CD4-positive, CD25-positive, alpha-beta regulatory T cell (primary cell): ENCODE results near the gene PIP5K1C. TPM values are rescaled to one million over a fixed set of nuclear protein-coding genes. Genes with fewer than 3 reads are reported as not detected.
A peak's percentile ranks its signal among the peaks of the same experiment; 100 is the strongest.

ENCODE experiments used
- ATAC-seq, 2 donors: fragments of 150-1000 bp; cut with Tn5 transposase; one replicate each; pipeline ENCODE4 v1.10.0; 2021; ENCODE audit warnings: low read depth in 2 of 2, moderate number of reproducible peaks in 2 of 2, moderate library complexity in 1 of 2
- DNase-seq, 3 donors: peaks; one replicate each; pipeline versions ENCODE4 v3.0.0 to v3.0.0-alpha.2; 2012 to 2022; ENCODE audit warnings: mixed read lengths in 1 of 3
- H3K27ac ChIP-seq: one replicate; pipeline ENCODE4 v1.7.0; 2013; ENCODE audit warnings: mild to moderate bottlenecking, low read length; ENCODE audit not compliant: insufficient read depth, poor library complexity, severe bottlenecking
- H3K27me3 ChIP-seq: one replicate; pipeline ENCODE4 v1.7.0; 2013; ENCODE audit warnings: low read length; ENCODE audit not compliant: control insufficient read depth, insufficient read depth
- H3K36me3 ChIP-seq: one replicate; pipeline ENCODE4 v1.7.0; 2013; ENCODE audit warnings: mild to moderate bottlenecking, low read length, moderate library complexity; ENCODE audit not compliant: control insufficient read depth, insufficient read depth
- H3K4me1 ChIP-seq: 2 replicates; pipeline ENCODE4 v1.7.0; 2013; ENCODE audit warnings: mild to moderate bottlenecking, low read length; ENCODE audit not compliant: insufficient read depth, control insufficient read depth, poor library complexity, severe bottlenecking
- H3K4me3 ChIP-seq: one replicate; pipeline ENCODE4 v1.7.0; 2013; ENCODE audit warnings: low read depth, mild to moderate bottlenecking, low read length, moderate library complexity
- H3K9me3 ChIP-seq, 2 experiments: 1 replicate in 1 of 2; 2 replicates in 1 of 2; pipeline ENCODE4 v1.7.0; 2013; ENCODE audit warnings: low read length in 2 of 2, mild to moderate bottlenecking in 1 of 2, moderate library complexity in 1 of 2; ENCODE audit not compliant: control insufficient read depth in 2 of 2
- H3K27ac Mint-ChIP-seq, 3 donors: one replicate each; pipeline ENCODE4 v1.8.0; 2020 to 2022; ENCODE audit warnings: mild to moderate bottlenecking in 3 of 3, mixed read lengths in 3 of 3, moderate library complexity in 2 of 3
- H3K27me3 Mint-ChIP-seq: one replicate; pipeline ENCODE4 v1.8.0; 2022; ENCODE audit warnings: mild to moderate bottlenecking, mixed read lengths
- H3K36me3 Mint-ChIP-seq: one replicate; pipeline ENCODE4 v1.8.0; 2020; ENCODE audit warnings: mixed read lengths
- H3K4me1 Mint-ChIP-seq, 4 donors: one replicate each; pipeline ENCODE4 v1.8.0; 2020 to 2022; ENCODE audit warnings: mixed read lengths in 4 of 4, mild to moderate bottlenecking in 1 of 4
- H3K4me3 Mint-ChIP-seq, 4 donors: one replicate each; pipeline ENCODE4 v1.8.0; 2020 to 2022; ENCODE audit warnings: mild to moderate bottlenecking in 4 of 4, mixed read lengths in 4 of 4, moderate library complexity in 3 of 4
- H3K9me3 Mint-ChIP-seq, 7 donors: one replicate each; pipeline ENCODE4 v1.8.0; 2020 to 2022; ENCODE audit warnings: mixed read lengths in 7 of 7, mild to moderate bottlenecking in 3 of 7, moderate library complexity in 2 of 7
- polyA plus RNA-seq, 4 donors: library from polyadenylated mRNA; unstranded; fragments of 300-500 nt; fragmentation: Illumina TruSeq; gene quantifications; one replicate each; pipeline ENCODE4 v1.2.3, GENCODE V29; 2021
- total RNA-seq: library from RNA; stranded (reverse); gene quantifications from one replicate; pipeline ENCODE4 v1.2.3, GENCODE V29; 2022

PIP5K1C gene
- total and polyA plus RNA-seq, 5 donors from 2014 or later = 3.8 to 28.1 (median 4.5) TPM

- Histone ChIP-seq H3K27ac (no peak overlapping the region), H3K27me3 (no peaks in the 10 kb centered on the region), H3K4me1 (peaks cover 17% of the 10 kb centered on the region), H3K36me3 (no peaks in the 10 kb centered on the region), H3K4me3 (no peak overlapping the region), H3K9me3 (no peaks in the 10 kb centered on the region)
- H3K4me3 Mint-ChIP-seq = peak overlapping the region in 3 of 4 donors; percentile 26 to 67 (median 51)
- peaks cover 0 to 1% (median 0%) of the 10 kb centered on the region in 7 donors for H3K9me3 Mint-ChIP-seq
- DNase-seq (no peak), ATAC-seq (no peak)
- H3K27ac Mint-ChIP-seq = peak overlapping the region in 1 of 3 donors; percentile 75
- H3K27me3 Mint-ChIP-seq = no peaks in the 10 kb centered on the region
- no peaks in the 10 kb centered on the region for H3K36me3 Mint-ChIP-seq
- H3K4me1 Mint-ChIP-seq = peaks cover 0 to 56% (median 13%) of the 10 kb centered on the region in 4 donors
These were observed 4.1 kb downstream of the PIP5K1C start for GRCh38 chr19:3695986-3696659.

- no peak for DNase-seq
- H3K4me1 Mint-ChIP-seq = peaks cover 4 to 56% (median 13%) of the 10 kb centered on the region in 4 donors
- peaks cover 0 to 1% (median 0%) of the 10 kb centered on the region in 7 donors for H3K9me3 Mint-ChIP-seq
- H3K4me3 Mint-ChIP-seq = peak overlapping the region in 1 of 4 donors; percentile 47
- Histone ChIP-seq H3K4me3 (no peak overlapping the region), H3K9me3 (no peaks in the 10 kb centered on the region), H3K27ac (no peak overlapping the region), H3K36me3 (no peaks in the 10 kb centered on the region), H3K27me3 (no peaks in the 10 kb centered on the region), H3K4me1 (peaks cover 17% of the 10 kb centered on the region)
- ATAC-seq = no peak
- no peak overlapping the region for H3K27ac Mint-ChIP-seq
- H3K27me3 Mint-ChIP-seq = no peaks in the 10 kb centered on the region
- no peaks in the 10 kb centered on the region for H3K36me3 Mint-ChIP-seq
These were observed 5.0 kb downstream of the PIP5K1C start for GRCh38 chr19:3695124-3695733.

DNA sequence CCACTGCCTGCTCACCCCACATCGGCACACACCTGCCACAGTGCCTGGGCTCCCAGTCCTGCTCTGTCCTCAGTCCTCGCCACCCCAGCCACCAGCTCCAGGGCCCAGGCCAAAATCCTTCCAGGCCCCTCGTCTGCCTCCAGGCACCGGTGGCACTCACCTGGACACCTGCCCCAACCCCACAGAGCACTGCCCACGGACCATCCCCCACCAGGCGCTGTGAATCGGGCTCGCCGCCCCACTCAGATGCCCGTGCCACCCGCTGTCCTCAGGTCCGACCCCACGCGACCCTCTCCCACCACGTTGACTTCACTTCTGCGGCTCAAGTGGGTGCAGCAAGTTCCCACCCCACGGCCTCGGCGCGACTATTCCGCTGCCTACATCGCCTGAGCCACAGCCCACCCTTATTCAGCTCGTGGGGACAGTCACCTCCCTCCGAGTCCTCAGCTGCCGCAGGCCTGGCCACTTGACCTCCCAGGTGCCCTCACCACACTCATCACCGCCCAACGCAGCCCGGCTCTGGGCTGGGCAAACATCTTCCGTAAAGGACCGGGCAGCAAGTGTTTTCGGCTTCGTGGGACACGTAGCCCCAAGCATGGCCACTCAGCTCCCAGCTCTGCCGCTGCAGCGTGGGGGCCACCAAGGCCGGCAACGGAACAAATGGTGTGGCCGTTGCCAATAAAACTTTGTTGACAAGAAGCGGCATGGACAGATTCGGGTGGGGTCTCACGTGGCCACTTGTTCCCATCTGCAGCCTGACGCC is 5.7 kb downstream of the PIP5K1C start:
- H3K4me1 Mint-ChIP-seq = peaks cover 5 to 60% (median 18%) of the 10 kb centered on the region in 4 donors
- H3K9me3 ChIP-seq = no peaks in the 10 kb centered on the region
- H3K36me3 ChIP-seq = no peaks in the 10 kb centered on the region
- no peaks in the 10 kb centered on the region for H3K36me3 Mint-ChIP-seq
- DNase-seq = no peak
- no peaks in the 10 kb centered on the region for H3K27me3 Mint-ChIP-seq
- H3K27ac ChIP-seq = no peak overlapping the region
- peaks cover 14% of the 10 kb centered on the region for H3K4me1 ChIP-seq
- H3K9me3 Mint-ChIP-seq = peaks cover 0 to 1% (median 0%) of the 10 kb centered on the region in 7 donors
- no peak for ATAC-seq
- H3K27ac Mint-ChIP-seq = peak overlapping the region in 1 of 3 donors; percentile 74
- H3K4me3 Mint-ChIP-seq = no peak overlapping the region
- no peaks in the 10 kb centered on the region for H3K27me3 ChIP-seq
- no peak overlapping the region for H3K4me3 ChIP-seq

GRCh38 chr19:3693025-3693925 is 7.0 kb downstream of the PIP5K1C start:
- no peak overlapping the region for H3K4me3 Mint-ChIP-seq
- H3K27ac ChIP-seq = no peak overlapping the region
- ATAC-seq (no peak), DNase-seq (no peak)
- no peaks in the 10 kb centered on the region for H3K9me3 ChIP-seq
- H3K4me3 ChIP-seq = no peak overlapping the region
- H3K4me1 ChIP-seq = peaks cover 8% of the 10 kb centered on the region
- H3K36me3 Mint-ChIP-seq = no peaks in the 10 kb centered on the region
- H3K4me1 Mint-ChIP-seq = peaks cover 5 to 57% (median 17%) of the 10 kb centered on the region in 4 donors
- H3K27me3 Mint-ChIP-seq = no peaks in the 10 kb centered on the region
- H3K27me3 ChIP-seq = no peaks in the 10 kb centered on the region
- H3K27ac Mint-ChIP-seq = no peak overlapping the region
- H3K9me3 Mint-ChIP-seq = peaks cover 0 to 1% (median 0%) of the 10 kb centered on the region in 7 donors
- H3K36me3 ChIP-seq = no peaks in the 10 kb centered on the region

DNA sequence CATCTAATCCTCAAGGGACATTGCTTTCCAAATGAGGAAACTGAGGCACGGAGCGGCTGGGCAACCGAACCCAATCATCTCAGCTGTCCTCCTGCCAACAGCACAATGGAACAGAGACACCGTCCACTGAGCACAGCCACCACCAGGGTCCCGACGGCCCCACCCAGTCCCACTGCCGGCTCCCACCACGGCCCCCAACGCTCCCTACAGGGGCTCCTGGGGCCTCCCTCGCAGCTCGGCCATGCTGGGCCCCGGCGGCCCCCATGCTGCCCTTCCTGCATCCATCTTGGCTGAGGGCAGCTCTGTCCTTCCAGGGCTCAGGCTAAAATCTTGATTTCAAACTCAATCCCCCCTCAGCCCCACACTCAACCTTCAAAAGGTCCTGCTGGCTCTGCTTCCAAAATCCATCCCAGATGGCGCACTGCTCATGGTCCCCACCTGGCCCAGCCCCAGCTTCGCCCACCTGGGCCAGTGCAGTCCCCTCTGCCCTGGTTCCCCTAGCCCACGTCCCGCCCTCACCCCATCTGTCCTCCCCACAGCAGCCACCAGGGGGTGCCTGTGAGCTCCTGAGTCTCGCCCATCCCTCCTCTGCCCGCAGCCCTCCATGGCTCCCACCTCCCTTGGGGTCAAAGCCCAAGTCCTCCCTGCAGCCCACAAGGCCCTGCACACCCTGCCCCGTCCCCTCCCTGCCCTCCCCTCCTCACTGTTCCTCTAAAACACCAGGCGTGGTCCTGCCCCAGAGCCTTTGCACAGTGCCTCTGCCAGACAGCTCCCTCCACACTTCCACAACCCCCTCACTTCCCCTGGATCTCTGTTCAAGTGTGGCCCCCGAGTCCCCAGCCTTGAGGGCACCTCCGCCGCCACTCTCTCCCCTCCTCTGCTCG is 7.9 kb downstream of the PIP5K1C start:
- Histone ChIP-seq H3K9me3 (no peaks in the 10 kb centered on the region), H3K4me1 (peaks cover 13% of the 10 kb centered on the region), H3K4me3 (no peak overlapping the region), H3K27me3 (no peaks in the 10 kb centered on the region), H3K27ac (no peak overlapping the region), H3K36me3 (no peaks in the 10 kb centered on the region)
- H3K27me3 Mint-ChIP-seq = no peaks in the 10 kb centered on the region
- peaks cover 5 to 51% (median 17%) of the 10 kb centered on the region in 4 donors for H3K4me1 Mint-ChIP-seq
- peak in 2 of 3 donors; percentile 42 to 47 for DNase-seq
- H3K36me3 Mint-ChIP-seq = no peaks in the 10 kb centered on the region
- no peak overlapping the region for H3K27ac Mint-ChIP-seq
- peaks cover 0 to 1% (median 0%) of the 10 kb centered on the region in 7 donors for H3K9me3 Mint-ChIP-seq
- peak overlapping the region in 1 of 4 donors; percentile 13 for H3K4me3 Mint-ChIP-seq
- ATAC-seq = peak in 1 of 2 donors; percentile 29

DNA sequence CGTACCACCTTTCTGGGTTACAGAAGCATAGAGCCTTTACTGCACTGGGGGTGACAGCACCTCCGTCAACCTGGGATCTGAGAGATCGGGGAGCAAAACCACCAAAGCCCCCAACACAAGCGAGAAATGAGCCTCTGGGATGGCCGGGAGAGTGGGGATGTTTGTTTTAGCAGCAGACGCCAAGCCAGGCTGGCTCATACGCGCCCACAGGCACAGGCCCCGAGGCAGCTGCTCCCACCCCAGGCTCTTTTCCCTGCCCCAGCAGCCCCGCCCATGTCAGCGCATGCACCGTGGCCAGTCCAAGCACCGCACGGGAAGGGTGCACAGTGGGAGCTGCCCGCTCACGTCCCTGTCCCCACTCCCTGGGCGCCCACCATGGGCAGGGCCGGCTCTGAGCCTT is 8.5 kb downstream of the PIP5K1C start:
- H3K9me3 Mint-ChIP-seq = peaks cover 0 to 1% (median 0%) of the 10 kb centered on the region in 7 donors
- no peaks in the 10 kb centered on the region for H3K36me3 Mint-ChIP-seq
- no peak for ATAC-seq
- Histone ChIP-seq H3K27me3 (no peaks in the 10 kb centered on the region), H3K27ac (no peak overlapping the region), H3K4me3 (no peak overlapping the region), H3K9me3 (no peaks in the 10 kb centered on the region), H3K4me1 (peaks cover 17% of the 10 kb centered on the region), H3K36me3 (no peaks in the 10 kb centered on the region)
- peaks cover 5 to 52% (median 22%) of the 10 kb centered on the region in 4 donors for H3K4me1 Mint-ChIP-seq
- peak overlapping the region in 3 of 4 donors; percentile 19 to 74 (median 38) for H3K4me3 Mint-ChIP-seq
- H3K27me3 Mint-ChIP-seq = no peaks in the 10 kb centered on the region
- DNase-seq = no peak
- H3K27ac Mint-ChIP-seq = peak overlapping the region in 1 of 3 donors; percentile 55
